Fibroblast of upper back skin (primary cell): ENCODE data around the gene ADARB2.

Source experiments
- DNase-seq: peaks from one replicate; pipeline ENCODE4 v3.0.0-alpha.2; 2013

Gene ADARB2

DNA sequence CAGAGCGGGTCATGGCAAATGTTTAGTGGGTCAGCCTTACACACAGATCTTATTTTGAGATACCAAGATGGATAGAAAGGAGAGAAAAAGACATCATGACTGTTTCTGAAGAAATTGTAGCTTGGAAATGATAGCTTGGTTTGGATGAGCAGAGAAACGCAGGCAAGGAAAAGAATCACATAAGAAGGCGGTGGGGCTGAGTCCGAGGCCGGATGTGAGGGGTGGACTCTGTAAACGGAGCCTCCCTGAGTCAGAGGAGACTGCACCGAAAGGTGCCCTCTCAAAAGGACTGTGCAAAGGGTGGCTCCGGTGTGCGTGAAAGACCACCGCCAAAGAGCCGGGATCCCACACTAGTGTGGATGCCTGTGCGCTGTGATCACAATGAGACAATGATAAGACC is 53.7 kb downstream of the ADARB2 start:
- DNase-seq, result no peak

DNA sequence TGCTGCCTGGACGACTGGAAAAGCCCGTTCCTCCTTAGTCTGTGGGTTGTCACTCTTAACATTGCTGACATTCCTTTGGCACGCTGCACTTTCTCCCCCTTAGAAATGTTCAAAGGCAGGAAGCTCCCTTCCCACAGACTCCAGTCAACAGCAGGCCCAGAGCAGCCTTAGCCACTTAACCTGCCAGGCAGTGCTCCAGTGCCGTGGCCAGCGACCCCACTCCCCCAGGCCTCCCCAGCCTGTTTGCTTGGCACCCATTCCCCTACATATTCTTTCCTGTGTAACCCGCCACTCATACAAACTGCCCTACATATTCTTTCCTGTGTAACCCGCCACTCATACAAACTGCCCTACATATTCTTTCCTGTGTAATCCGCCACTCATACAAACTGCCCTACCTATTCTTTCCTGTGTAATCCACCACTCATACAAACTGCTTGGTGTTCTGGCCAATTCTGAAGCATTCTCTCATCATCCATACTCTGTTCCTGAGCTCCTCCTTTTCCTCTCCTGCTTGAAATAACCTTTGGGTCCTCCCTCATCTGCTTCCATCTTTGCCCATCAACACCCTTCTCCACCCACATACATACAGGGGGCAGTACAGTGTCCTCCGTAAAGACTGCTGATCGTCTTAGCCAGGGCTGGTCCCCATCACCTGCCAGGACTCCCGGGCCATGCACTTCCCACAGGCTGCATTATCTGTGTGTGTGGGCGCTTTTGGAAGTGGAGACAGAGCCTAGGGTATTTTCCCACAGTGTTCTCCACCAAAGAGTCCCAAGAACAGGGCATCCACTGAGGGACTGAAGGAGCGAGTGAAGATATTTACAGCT is 57.3 kb downstream of the ADARB2 start:
- no peak for DNase-seq

DNA sequence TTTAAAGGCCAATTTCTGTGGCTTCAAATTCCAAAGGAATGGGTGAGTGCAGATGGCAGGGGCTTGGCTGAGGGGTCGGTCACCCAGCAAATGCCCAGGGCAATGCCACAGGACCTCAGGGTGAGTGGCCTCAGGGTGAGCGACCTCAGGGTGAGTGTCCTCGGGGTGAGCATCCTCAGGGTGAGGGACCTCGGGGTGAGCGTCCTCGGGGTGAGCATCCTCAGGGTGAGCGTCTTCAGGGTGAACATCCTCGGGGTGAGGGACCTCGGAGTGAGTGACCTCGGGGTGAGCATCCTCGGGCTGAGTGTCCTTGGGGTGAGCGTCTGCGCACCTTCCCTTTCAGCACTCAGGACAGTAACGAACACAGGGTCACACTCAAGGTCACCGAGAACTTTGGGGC is 59.2 kb downstream of the ADARB2 start:
- no peak for DNase-seq

DNA sequence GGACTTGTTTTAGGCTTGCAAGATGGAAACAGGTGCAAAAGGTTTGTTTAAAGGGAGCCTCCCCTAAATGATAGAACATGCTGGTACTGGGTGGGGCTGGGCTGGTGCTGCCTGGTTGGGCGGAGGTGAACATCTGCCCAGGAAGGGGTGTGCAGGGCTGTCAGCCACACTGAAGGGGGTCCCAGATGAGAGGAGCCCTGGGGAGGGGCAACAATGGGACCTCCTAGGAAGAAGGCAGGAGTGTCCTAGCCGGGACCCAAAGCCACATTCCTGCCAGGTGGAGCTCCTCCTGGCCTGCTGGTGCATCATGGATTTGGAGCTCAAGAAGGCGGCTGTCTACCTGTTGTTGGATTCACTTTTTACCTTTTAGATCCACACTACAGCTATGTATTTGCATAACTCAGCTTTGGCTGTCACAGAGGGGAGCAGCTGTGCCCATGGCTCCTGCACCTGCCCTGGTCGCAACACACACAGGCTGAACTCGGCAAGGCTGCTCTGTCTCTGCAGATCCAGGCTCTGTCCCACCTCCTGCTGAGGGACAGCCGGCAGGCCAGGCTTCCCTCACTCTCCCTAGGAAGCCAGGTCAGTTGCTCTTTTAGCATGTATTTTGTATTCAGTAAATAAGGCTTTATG is 59.9 kb downstream of the ADARB2 start:
- DNase-seq, result no peak

GRCh38 chr10:1674501-1674900 is 62.8 kb downstream of the ADARB2 start:
- DNase-seq, result no peak

GRCh38 chr10:1673568-1674345 is 63.6 kb downstream of the ADARB2 start:
- DNase-seq, result no peak

DNA sequence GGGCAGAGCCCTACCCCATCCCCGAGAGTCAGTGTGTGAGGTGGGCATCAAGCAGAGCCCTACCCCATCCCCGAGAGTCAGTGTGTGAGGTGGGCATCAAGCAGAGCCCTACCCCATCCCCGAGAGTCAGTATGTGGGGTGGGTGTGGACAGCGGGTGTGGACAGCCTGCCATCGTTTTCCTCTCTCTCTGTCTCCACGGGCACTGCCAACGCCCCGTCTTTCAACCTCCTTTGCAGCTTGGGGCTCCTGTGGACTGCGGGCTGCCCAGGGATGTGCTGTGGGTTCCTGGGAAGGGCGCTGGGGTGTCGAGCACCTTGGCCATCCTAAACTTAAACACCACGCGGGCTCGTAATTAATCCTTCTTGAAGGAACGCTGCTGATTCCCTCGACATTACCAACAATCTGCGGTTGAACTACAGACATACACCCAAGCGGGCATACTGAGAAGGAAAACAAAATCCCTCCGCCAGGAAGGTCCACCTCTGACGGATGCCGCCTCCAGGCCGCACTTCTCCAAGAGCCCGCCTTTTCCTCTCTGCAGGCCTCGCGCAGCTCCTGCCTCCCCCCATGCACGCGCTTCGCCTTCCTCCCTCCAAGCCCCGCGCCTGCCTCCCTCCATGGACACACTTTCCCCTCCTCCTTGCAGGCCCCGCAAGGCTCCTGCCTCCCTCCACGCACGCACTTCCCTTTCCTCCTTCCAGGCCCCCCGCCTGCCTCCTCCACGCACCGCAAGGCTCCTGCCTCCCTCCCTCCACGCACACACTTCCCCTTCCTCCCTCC is 65.1 kb downstream of the ADARB2 start:
- no peak for DNase-seq

DNA sequence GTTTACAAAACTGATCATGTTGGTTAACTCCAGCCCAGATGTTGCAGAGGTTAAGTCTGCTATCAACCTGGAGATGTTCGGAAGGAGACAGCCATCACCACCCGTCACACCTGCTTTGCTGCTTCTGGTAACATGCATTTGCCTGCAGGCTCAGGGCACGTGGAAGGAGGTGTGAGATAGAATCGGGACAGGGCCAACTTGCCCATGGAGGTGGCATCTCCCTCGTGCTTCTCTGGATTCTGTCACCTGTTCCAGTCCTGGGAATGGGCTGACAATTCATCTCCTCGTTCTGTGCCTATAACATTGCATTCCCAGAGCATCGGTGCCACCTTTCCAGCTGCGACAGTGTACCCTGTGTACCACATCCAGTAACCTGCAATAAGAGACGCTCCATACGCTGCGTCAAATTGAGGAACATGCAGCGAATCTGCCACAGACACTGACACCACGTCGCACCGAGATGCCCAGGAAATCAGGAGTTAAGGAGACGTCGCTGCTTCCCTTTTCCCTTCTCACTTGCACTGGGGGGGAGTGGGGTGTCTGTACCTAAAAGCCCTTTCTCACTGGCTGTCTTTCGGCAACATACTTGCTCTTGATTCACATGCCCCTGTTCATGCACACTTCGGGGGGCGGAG is 65.8 kb downstream of the ADARB2 start:
- DNase-seq, result no peak

GRCh38 chr10:1670541-1671365 is 66.6 kb downstream of the ADARB2 start:
- DNase-seq, result no peak

- DNase-seq, result no peak
These were observed 67.9 kb downstream of the ADARB2 start for GRCh38 chr10:1669433-1669832.

DNA sequence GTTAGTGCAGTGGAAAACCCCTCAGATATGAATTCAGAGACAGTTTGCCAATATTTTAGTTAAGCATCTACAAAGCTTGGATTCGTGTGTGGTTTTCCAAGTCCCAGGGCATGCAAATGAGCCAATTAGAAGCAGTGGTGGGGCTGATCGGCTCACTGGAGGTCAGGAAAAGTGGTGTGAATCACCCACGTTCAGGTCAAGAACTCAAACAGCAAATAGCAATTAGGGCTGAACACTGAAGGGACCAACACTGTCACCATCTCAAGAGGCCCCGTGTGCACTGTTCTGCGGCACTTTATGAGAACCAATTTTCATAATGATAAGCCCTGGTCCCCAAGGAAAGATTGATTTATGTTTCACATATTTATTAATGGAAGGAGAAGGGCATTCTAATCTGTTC is 68.9 kb downstream of the ADARB2 start:
- no peak for DNase-seq

DNA sequence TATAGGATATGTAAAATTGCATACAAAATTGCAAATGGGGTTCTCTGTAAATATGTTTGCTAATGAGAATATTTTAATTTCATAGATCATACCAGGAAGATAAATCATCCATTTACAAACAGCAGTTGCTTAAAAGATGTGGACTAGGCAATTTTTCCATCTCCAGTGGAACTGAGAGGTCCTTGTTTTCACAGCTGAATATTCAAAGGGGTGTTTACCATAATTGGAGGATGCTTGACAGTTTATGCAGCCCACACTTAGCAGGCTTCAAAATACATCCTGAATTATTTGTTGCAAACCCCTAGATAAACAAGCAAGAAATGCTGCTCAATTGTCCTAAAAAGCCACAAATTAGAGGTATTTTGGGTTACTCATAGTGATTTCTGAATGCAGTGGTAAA is 69.9 kb downstream of the ADARB2 start:
- no peak for DNase-seq

DNA sequence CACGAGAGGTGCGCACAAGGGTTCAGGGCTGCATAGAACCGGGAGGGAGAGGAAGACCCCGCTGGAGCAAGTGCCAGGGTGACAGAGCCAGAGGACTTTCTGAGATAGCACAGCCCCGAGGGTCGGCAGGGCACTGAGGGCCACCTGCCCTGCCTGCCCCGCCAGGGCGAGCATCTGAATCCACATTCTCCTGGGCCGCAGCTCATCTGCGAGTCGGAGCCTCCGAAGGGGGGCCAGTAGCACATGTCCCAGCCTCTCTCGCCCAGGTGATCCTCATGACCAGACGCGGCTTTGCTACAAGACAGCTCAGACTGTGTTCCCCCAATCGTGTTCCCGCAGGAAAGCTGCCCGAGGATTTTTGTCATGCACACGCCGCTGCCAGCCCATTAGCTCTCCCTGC is 71.2 kb downstream of the ADARB2 start:
- no peak for DNase-seq

GRCh38 chr10:1665681-1666080 is 71.6 kb downstream of the ADARB2 start:
- DNase-seq, result no peak

GRCh38 chr10:1665021-1665661 is 72.2 kb downstream of the ADARB2 start:
- no peak for DNase-seq

DNA sequence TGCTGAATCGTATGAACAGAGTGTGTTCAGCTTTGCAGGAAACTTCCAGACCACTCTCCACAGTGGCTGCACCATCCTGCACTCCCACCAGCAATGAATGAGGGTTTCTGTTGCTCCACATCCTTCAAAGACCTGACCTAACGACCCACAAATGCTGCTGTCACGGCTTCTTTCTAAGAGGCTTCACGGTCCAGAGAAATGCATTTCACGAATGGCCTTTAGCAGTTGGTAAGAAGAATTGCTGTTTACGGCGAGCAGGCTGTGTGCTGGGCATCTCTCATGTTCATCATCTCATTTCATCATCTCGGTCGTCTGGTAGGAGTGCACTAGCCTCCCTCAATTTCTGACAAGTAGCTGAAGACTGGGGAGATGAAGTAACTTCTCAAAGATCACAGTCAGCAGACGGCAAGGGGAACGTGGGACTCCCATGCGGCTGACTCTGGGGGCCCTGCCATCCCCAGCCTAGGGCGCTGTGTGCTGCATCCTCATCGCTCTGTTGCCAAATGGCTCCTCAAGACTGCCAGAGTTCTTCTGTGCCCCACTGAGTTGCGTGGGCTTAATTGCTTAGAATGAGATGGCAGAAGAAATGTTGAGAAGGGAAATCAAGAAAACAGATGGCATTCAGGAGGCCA is 72.9 kb downstream of the ADARB2 start:
- no peak for DNase-seq

- DNase-seq, result no peak
These were observed 74.1 kb downstream of the ADARB2 start for GRCh38 chr10:1663226-1663625.

GRCh38 chr10:1662438-1663025 is 74.8 kb downstream of the ADARB2 start:
- no peak for DNase-seq

DNA sequence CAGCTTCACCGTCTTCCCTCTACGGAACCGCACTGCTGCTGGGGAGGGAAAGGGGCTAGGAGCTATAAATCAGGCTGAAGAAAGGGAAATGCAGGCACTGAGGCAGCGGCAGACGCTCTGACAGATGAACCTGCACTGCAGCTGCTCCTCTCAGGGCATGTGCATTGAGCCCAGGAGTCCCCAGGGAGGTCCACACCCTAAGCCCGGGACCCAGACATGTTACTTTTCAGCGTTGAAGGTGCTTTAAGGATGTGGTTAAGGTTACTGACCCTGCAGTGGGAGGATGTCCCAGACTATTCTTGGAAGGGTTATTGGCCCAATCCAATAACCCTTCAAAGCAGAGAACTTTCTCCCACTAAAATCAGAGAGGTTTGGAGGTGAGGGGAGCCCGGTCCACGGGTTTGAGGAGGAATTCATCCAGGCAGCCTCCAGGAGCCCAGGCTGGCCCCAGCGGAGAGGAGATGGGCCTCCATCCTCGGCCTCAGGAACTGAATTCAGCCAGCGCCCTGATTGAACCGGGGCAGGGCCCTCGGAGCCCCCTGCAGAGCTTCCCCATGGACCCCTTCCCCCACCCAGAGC is 75.4 kb downstream of the ADARB2 start:
- no peak for DNase-seq

DNA sequence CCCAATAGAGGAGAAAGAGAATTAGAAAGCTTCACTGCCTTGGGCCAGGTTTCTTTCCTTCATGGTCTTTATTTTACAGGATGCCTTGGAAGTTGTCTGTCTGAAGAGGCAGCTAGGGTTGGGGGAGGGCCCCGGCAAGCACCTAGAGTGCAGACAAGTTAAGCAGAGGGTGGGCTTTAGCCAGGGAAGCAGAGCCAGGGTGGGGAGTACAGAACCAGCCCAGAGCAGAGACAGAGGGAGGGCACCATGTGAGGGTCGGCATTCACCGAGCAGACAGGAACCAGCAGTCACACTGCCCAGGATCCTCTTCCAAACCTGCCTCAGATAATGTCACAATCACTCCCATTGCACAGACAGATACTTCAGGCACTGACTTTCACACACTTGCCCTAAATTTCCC is 75.9 kb downstream of the ADARB2 start:
- no peak for DNase-seq
